H9 (cell line): ENCODE results near the gene CRHBP. TPM values are rescaled to one million over a fixed set of nuclear protein-coding genes. Genes with fewer than 3 reads are reported as not detected.

Source experiments
- DNase-seq: peaks from one replicate; pipeline ENCODE4 v3.0.0-alpha.2; 2017
- H2AFZ ChIP-seq: one replicate; pipeline ENCODE4 v1.6.1; 2013; ENCODE audit warnings: mild to moderate bottlenecking, low read length, control low read depth, moderate library complexity
- H2AK5ac ChIP-seq: 2 replicates; pipeline ENCODE4 v1.6.1; 2013; ENCODE audit warnings: low read length, control low read depth, mixed read lengths; ENCODE audit not compliant: insufficient read length
- H2BK120ac ChIP-seq: one replicate; pipeline ENCODE4 v1.6.1; 2013; ENCODE audit warnings: low read depth, mild to moderate bottlenecking, low read length, control low read depth, inconsistent platforms; ENCODE audit not compliant: poor library complexity, severe bottlenecking
- H2BK12ac ChIP-seq: 2 replicates; pipeline ENCODE4 v1.6.1; 2013; ENCODE audit warnings: low read length, control low read depth, mixed read lengths, low read depth; ENCODE audit not compliant: insufficient read length
- H2BK15ac ChIP-seq: 2 replicates; pipeline ENCODE4 v1.6.1; 2013; ENCODE audit warnings: low read depth, low read length, control low read depth
- H2BK20ac ChIP-seq: one replicate; pipeline ENCODE4 v1.6.1; 2013; ENCODE audit warnings: low read depth, mild to moderate bottlenecking, low read length, control low read depth, inconsistent platforms; ENCODE audit not compliant: poor library complexity, severe bottlenecking
- H2BK5ac ChIP-seq: 2 replicates; pipeline ENCODE4 v1.6.1; 2013; ENCODE audit warnings: low read length, control low read depth, mixed read lengths; ENCODE audit not compliant: insufficient read length
- H3K14ac ChIP-seq: 2 replicates; pipeline ENCODE4 v1.6.1; 2013; ENCODE audit warnings: low read length, control low read depth; ENCODE audit not compliant: insufficient read depth
- H3K18ac ChIP-seq: 2 replicates; pipeline ENCODE4 v1.6.1; 2013; ENCODE audit warnings: low read depth, mild to moderate bottlenecking, mixed read lengths, low read length, control low read depth; ENCODE audit not compliant: insufficient read length
- H3K23ac ChIP-seq: 2 replicates; pipeline ENCODE4 v1.6.1; 2013; ENCODE audit warnings: low read length, control low read depth, mixed read lengths, low read depth; ENCODE audit not compliant: insufficient read length
- H3K23me2 ChIP-seq: 2 replicates; pipeline ENCODE4 v1.6.1; 2013; ENCODE audit warnings: low read depth, mild to moderate bottlenecking, mixed read lengths, low read length, control low read depth; ENCODE audit not compliant: insufficient read length, poor library complexity, severe bottlenecking
- H3K27ac ChIP-seq: 2 replicates; pipeline ENCODE4 v1.5.1; 2013; ENCODE audit warnings: low read length, control low read depth, mixed read lengths, low read depth; ENCODE audit not compliant: insufficient read length
- H3K27me3 ChIP-seq: 2 replicates; pipeline ENCODE4 v1.6.1; 2013; ENCODE audit warnings: low read length, control low read depth, inconsistent platforms; ENCODE audit not compliant: insufficient read depth
- H3K4ac ChIP-seq: 2 replicates; pipeline ENCODE4 v1.6.1; 2013; ENCODE audit warnings: low read depth, mild to moderate bottlenecking, control low read depth, inconsistent platforms, low read length, moderate library complexity
- H3K4me1 ChIP-seq: 2 replicates; pipeline ENCODE4 v1.6.1; 2013; ENCODE audit warnings: low read length, control low read depth, inconsistent platforms; ENCODE audit not compliant: insufficient read depth
- H3K4me2 ChIP-seq: 2 replicates; pipeline ENCODE4 v1.6.1; 2013; ENCODE audit warnings: low read length, control low read depth, mixed read lengths; ENCODE audit not compliant: insufficient read length, insufficient read depth
- H3K56ac ChIP-seq: 2 replicates; pipeline ENCODE4 v1.6.1; 2013; ENCODE audit warnings: low read depth, mild to moderate bottlenecking, mixed read lengths, low read length, control low read depth; ENCODE audit not compliant: insufficient read length
- H3K79me1 ChIP-seq: 2 replicates; pipeline ENCODE4 v1.6.1; 2013; ENCODE audit warnings: low read depth, mild to moderate bottlenecking, moderate library complexity, low read length, control low read depth, inconsistent platforms; ENCODE audit not compliant: insufficient read depth, poor library complexity, severe bottlenecking
- H3K79me2 ChIP-seq: 2 replicates; pipeline ENCODE4 v1.6.1; 2013; ENCODE audit warnings: low read length, control low read depth, inconsistent platforms; ENCODE audit not compliant: insufficient read depth
- H3K9ac ChIP-seq: 2 replicates; pipeline ENCODE4 v1.6.1; 2013; ENCODE audit warnings: low read length, control low read depth, mixed read lengths; ENCODE audit not compliant: insufficient read length; ENCODE audit errors: extremely low read depth
- H3K9me3 ChIP-seq: one replicate; pipeline ENCODE4 v1.6.1; 2013; ENCODE audit warnings: low read depth, low read length, inconsistent platforms; ENCODE audit not compliant: control insufficient read depth
- H3T11ph ChIP-seq: one replicate; pipeline ENCODE4 v1.6.1; 2013; ENCODE audit warnings: mild to moderate bottlenecking, low read length, control low read depth, inconsistent platforms
- H4K20me1 ChIP-seq: one replicate; pipeline ENCODE4 v1.6.1; 2013; ENCODE audit not compliant: control insufficient read depth, insufficient read length, insufficient read depth
- H4K5ac ChIP-seq: 2 replicates; pipeline ENCODE4 v1.6.1; 2013; ENCODE audit warnings: low read depth, mild to moderate bottlenecking, mixed read lengths, low read length, control low read depth; ENCODE audit not compliant: insufficient read length
- H4K8ac ChIP-seq: replicated peaks from 2 replicates; pipeline ENCODE4 v1.6.1; 2013; ENCODE audit warnings: low read length, control low read depth, mixed read lengths, low read depth; ENCODE audit not compliant: insufficient read length
- H4K91ac ChIP-seq: 2 replicates; pipeline ENCODE4 v1.6.1; 2013; ENCODE audit warnings: low read depth, mild to moderate bottlenecking, moderate library complexity, mixed read lengths, low read length, control low read depth; ENCODE audit not compliant: insufficient read length
- H3K27ac Mint-ChIP-seq, 3 experiments: 2 replicates in 2 of 3; 3 replicates in 1 of 3; pipeline ENCODE4 v1.8.0; 2020 to 2021; ENCODE audit warnings: mixed read lengths in 3 of 3, mild to moderate bottlenecking in 1 of 3, moderate library complexity in 1 of 3
- H3K27me3 Mint-ChIP-seq: 2 replicates; pipeline ENCODE4 v1.8.0; 2021; ENCODE audit warnings: low read depth, mild to moderate bottlenecking, moderate library complexity, mixed read lengths
- H3K36me3 Mint-ChIP-seq, 3 experiments: 2 replicates in 2 of 3; 3 replicates in 1 of 3; pipeline ENCODE4 v1.8.0; 2020 to 2021; ENCODE audit warnings: low read depth in 3 of 3, mixed read lengths in 3 of 3; ENCODE audit not compliant: insufficient read depth in 1 of 3
- H3K4me1 Mint-ChIP-seq, 2 experiments: 2 replicates each; pipeline ENCODE4 v1.8.0; 2020; ENCODE audit warnings: mixed read lengths in 2 of 2
- H3K4me3 Mint-ChIP-seq, 2 experiments: 2 replicates in 1 of 2; 3 replicates in 1 of 2; pipeline ENCODE4 v1.8.0; 2020 to 2021; ENCODE audit warnings: mild to moderate bottlenecking in 2 of 2, mixed read lengths in 2 of 2, moderate library complexity in 1 of 2
- H3K9me3 Mint-ChIP-seq, 2 experiments: 2 replicates in 1 of 2; 3 replicates in 1 of 2; pipeline ENCODE4 v1.8.0; 2020; ENCODE audit warnings: mild to moderate bottlenecking in 2 of 2, mixed read lengths in 2 of 2, moderate library complexity in 1 of 2
- CTCF ChIP-seq: fragments of 200-600 bp; sonication (generic); conservative IDR thresholded peaks from 3 replicates; pipeline ENCODE4 v1.8.0; 2021; ENCODE audit warnings: antibody characterized with exemption, mild to moderate bottlenecking
- WGBS: extraction: QIAGEN DNeasy Blood & Tissue Kit; methylation state at CpG from one replicate; pipeline ENCODE4 v1.1.7; 2013; ENCODE audit warnings: missing lambda C conversion rate, low lambda C conversion rate, mixed read lengths; ENCODE audit not compliant: insufficient read length; ENCODE audit errors: extremely low coverage; 5-methylcytosine and 5-hydroxymethylcytosine counted together
- total RNA-seq: library from RNA; stranded (reverse); gene quantifications from 2 replicates; pipeline ENCODE4 v1.2.1, GENCODE V29; 2021

The CRHBP gene
- total RNA-seq, 1 experiment from 2014 or later = not detected

GRCh38 chr5:76980518-76981144, 27.8 kb downstream of the CRHBP start:
- H3K4ac ChIP-seq = no peak overlapping the region
- H2BK15ac ChIP-seq = no peak overlapping the region
- no CpG with 5 or more reads among the region's 8 CpGs for WGBS
- TF ChIP-seq CTCF = no peak
- H3K9ac ChIP-seq = no peak overlapping the region
- no peak overlapping the region for H2BK120ac ChIP-seq
- no peak overlapping the region for H3K14ac ChIP-seq
- no peak overlapping the region for H4K5ac ChIP-seq
- no peak overlapping the region for H2AFZ ChIP-seq
- H3K79me2 ChIP-seq = no peaks in the 10 kb centered on the region
- Mint-ChIP-seq H3K27me3 (no peaks in the 10 kb centered on the region), H3K4me3 (no peak overlapping the region), H3K27ac (no peak overlapping the region), H3K36me3 (no peaks in the 10 kb centered on the region), H3K4me1 (no peaks in the 10 kb centered on the region), H3K9me3 (no peaks in the 10 kb centered on the region; a peak in 1 of 5 replicates)
- no peaks in the 10 kb centered on the region for H4K20me1 ChIP-seq
- H2BK12ac ChIP-seq = no peak overlapping the region
- no peak overlapping the region for H3K18ac ChIP-seq
- H4K91ac ChIP-seq = no peak overlapping the region
- H3K27me3 ChIP-seq = no peaks in the 10 kb centered on the region
- H3K56ac ChIP-seq = no peak overlapping the region
- H3K27ac ChIP-seq = no peak overlapping the region
- H4K8ac ChIP-seq = no peak overlapping the region
- no peaks in the 10 kb centered on the region for H3K9me3 ChIP-seq
- no peak overlapping the region for H3T11ph ChIP-seq
- H3K23ac ChIP-seq = no peak overlapping the region
- no peak overlapping the region for H2BK20ac ChIP-seq
- H2AK5ac ChIP-seq = no peak overlapping the region
- no peaks in the 10 kb centered on the region for H3K79me1 ChIP-seq
- H3K23me2 ChIP-seq = no peaks in the 10 kb centered on the region
- no peak overlapping the region for H3K4me2 ChIP-seq
- H3K4me1 ChIP-seq = no peaks in the 10 kb centered on the region
- H2BK5ac ChIP-seq = no peak overlapping the region
- DNase-seq = no peak
